Right hindlimb (tissue), 1 donor: ENCODE results near the gene ENOX2.
"Not testable (repeated sequence)": the region's sequence is repeated elsewhere in the genome, so short reads cannot be mapped to it uniquely, and the experiment has no call there.

Source experiments
- DNase-seq: peaks from one replicate; pipeline ENCODE4 v3.0.0-alpha.2; 2018

ENOX2 gene

GRCh38 chrX:130825525-130825924, 77.5 kb downstream of the ENOX2 start:
- no peak for DNase-seq

- DNase-seq: not testable (repeated sequence)
Observed at GRCh38 chrX:130819367-130819766, 83.6 kb downstream of the ENOX2 start.

GRCh38 chrX:130813932-130814331, 89.1 kb downstream of the ENOX2 start:
- not testable (repeated sequence) for DNase-seq

GRCh38 chrX:130810561-130810960, 92.4 kb downstream of the ENOX2 start:
- DNase-seq: no peak

GRCh38 chrX:130805903-130806302, 97.1 kb downstream of the ENOX2 start:
- DNase-seq: no peak

GRCh38 chrX:130803537-130803936, 99.5 kb downstream of the ENOX2 start:
- no peak for DNase-seq

GRCh38 chrX:130801901-130802300, 101.1 kb downstream of the ENOX2 start:
- no peak for DNase-seq

GRCh38 chrX:130799393-130799792, 103.6 kb downstream of the ENOX2 start:
- DNase-seq: no peak

- DNase-seq: no peak
Observed at GRCh38 chrX:130793975-130794374, 109.0 kb downstream of the ENOX2 start.

- not testable (repeated sequence) for DNase-seq
Observed at GRCh38 chrX:130791870-130792269, 111.1 kb downstream of the ENOX2 start.

GRCh38 chrX:130789793-130790192, 113.2 kb downstream of the ENOX2 start:
- no peak for DNase-seq

GRCh38 chrX:130788786-130789581, 114.0 kb downstream of the ENOX2 start:
- DNase-seq: no peak

GRCh38 chrX:130786030-130786429, 117.0 kb downstream of the ENOX2 start:
- no peak for DNase-seq

- DNase-seq: no peak
Observed at GRCh38 chrX:130778773-130779172, 124.2 kb downstream of the ENOX2 start.

GRCh38 chrX:130775849-130776248, 127.2 kb downstream of the ENOX2 start:
- no peak for DNase-seq

- no peak for DNase-seq
Observed at GRCh38 chrX:130772776-130773143, 130.2 kb downstream of the ENOX2 start.

GRCh38 chrX:130772105-130772775, 130.8 kb downstream of the ENOX2 start:
- DNase-seq: no peak

- no peak for DNase-seq
Observed at GRCh38 chrX:130771648-130772047, 131.4 kb downstream of the ENOX2 start.

GRCh38 chrX:130771230-130771629, 131.8 kb downstream of the ENOX2 start:
- no peak for DNase-seq

- no peak for DNase-seq
Observed at GRCh38 chrX:130770615-130771014, 132.4 kb downstream of the ENOX2 start.

- DNase-seq: no peak
Observed at GRCh38 chrX:130769835-130770234, 133.2 kb downstream of the ENOX2 start.

GRCh38 chrX:130758072-130758471, 144.9 kb downstream of the ENOX2 start:
- no peak for DNase-seq

- no peak for DNase-seq
Observed at GRCh38 chrX:130756233-130756632, 146.8 kb downstream of the ENOX2 start.

GRCh38 chrX:130754353-130754752, 148.7 kb downstream of the ENOX2 start:
- DNase-seq: no peak
